Activated T-cell treated with anti-CD3 and anti-CD28 coated beads for 4 hours (primary cell): ENCODE results near the gene WWOX.

ENCODE experiments used
- DNase-seq: peaks from one replicate; pipeline ENCODE4 v3.0.0-alpha.2; 2020

WWOX gene

GRCh38 chr16:78751601-78752000 lies 652.1 kb downstream of the WWOX start:
- DNase-seq: no peak

GRCh38 chr16:78754713-78755112 lies 655.3 kb downstream of the WWOX start:
- DNase-seq: no peak

DNA sequence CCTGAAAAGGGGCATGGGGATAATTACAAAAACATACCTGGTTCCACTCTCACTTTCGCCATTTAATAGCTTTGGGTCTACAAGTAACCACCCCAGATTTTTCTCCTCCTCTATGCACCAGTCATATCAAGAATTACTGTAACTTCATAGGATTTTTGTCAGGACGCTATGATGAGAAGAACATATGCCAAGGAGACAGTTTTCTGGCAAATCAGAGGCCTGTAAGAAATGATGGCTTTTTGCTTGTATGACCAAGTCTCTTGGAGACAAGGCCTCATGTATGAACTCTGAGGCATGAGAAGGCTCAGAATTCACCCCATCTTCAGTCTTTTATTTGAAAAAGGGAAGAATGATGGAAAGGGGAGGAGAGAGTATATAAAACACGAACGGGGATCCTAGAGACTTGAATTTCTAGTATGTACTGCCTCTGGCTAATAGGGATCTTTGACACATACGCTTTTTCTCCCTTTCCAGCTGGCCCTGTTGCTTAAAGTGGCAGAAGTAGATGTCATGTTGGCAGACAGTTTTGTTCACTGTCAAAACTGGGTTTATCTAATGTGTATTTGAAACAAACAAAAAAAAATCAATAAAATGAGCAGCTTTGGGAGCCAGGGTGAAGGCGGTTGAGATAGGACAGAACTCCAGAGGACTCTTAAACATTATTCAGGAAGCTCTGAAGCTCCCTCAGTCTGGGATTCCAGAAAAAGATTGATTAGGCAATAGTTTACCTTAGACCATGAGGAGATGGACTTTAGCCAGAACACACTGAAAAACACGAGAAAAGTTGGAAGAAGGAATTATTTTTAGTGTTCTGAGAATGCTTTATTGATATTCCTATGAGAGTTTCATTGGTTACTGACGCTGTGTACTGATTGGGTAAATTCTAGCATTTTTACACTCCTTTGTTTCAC lies 656.6 kb downstream of the WWOX start:
- DNase-seq: no peak

- no peak for DNase-seq
Measured at GRCh38 chr16:78759596-78759995, 660.1 kb downstream of the WWOX start.

DNA sequence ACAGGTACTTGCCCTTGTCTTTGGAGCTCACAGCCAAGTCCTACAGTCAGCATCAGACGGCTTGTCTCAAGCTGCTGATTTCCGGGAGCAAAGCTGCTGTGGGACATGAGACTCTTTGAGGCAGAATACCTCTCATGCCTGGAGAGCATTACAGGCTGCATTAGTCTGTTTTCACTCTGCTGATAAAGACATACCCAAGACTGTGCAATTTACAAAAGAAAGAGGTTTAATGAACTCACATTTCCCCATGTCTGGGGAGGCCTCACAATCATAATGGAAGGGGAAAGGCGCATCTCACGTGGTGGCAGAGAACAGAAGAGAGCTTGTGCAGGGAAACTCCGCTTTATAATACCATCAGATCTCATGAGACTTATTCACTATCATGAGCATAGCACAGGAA lies 661.2 kb downstream of the WWOX start:
- DNase-seq: no peak

DNA sequence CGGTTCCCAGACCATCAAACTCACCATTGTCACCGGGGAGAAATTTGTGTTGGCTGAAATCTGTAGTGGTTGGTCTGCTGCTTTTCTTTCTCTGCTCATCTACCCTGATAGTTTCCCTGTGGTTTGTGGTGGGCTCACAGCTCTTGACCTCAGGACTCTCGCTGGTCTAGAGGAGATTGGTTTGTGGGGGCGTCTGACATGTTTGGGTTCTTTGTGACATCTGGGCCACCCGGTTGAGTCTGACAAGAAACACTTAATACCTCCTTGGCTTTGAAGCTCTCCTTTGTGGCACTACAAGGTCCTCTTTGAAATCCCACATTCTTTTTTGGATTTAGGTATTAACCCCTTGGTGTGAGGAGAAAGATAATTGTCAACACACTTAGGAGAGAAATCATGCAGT lies 662.0 kb downstream of the WWOX start:
- DNase-seq: no peak

- no peak for DNase-seq
Measured at GRCh38 chr16:78762222-78762621, 662.8 kb downstream of the WWOX start.

- no peak for DNase-seq
Measured at GRCh38 chr16:78763821-78764440, 664.5 kb downstream of the WWOX start.

- DNase-seq: no peak
Measured at GRCh38 chr16:78764478-78764877, 665.0 kb downstream of the WWOX start.

GRCh38 chr16:78768226-78768625 lies 668.8 kb downstream of the WWOX start:
- DNase-seq: no peak

GRCh38 chr16:78768718-78769117 lies 669.3 kb downstream of the WWOX start:
- DNase-seq: no peak

GRCh38 chr16:78770353-78771091 lies 671.1 kb downstream of the WWOX start:
- peak; percentile 64 for DNase-seq

GRCh38 chr16:78773291-78773702 lies 673.8 kb downstream of the WWOX start:
- DNase-seq: no peak

DNA sequence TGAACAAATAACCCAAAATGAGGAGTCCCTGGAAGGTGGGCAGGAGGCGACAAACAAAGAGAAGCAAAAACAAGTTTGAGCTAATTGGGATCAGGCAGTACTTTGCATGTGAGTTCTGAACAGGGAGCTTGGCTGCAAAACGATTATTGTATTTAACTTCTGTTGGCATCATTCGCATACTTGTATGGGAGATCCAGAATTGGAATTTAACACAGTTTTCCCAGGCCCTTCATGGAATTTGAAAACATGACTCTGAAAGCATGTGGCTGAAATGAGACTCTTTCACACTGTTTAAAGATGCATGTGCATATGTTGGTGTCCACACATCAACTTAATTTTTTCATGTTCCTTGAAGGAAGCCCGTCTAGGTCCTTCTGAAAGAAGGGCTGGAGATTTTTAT lies 674.3 kb downstream of the WWOX start:
- no peak for DNase-seq

- DNase-seq: no peak
Measured at GRCh38 chr16:78775161-78775561, 675.7 kb downstream of the WWOX start.

DNA sequence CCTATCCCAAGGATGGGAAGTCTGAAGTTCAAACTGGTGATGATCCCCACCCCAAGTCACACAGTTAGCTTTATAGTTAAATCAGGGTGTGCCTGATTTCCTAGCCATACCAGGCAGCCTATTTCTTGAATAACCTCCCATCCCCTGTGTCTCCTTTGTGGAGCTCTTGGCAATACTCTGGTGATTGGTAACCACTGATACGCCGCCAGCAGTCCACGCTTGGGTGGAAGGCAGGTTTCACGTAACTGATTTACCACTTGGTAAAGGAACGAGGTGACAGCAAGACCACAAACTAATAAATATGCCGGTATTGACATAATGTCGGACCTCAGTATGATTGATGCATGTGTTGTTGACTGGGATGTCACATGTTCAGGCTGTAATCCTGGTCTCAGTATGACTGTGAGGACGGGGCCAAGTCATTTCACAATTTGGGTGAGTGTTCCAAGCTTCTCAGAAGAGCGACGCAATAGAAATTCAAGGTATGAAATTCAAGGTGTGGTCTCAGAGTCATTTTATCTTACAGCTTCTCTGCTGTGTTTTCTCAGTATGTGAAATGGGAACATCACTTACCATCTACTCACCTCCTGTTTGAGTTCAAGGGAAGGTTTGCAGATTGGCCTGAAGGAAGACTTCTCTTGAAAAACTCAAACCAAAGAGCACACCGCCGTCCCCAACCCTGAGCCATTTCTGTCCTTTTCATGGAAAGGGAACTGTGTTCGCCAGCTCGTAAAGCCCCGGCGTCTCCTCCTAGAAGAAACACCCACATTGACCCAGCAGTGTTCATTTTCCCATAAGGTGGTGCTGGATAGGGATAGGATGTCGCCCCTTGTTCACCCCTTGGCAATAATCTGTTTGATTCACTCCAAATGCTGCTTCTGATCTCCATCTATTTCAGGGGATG lies 678.9 kb downstream of the WWOX start:
- no peak for DNase-seq

GRCh38 chr16:78780808-78781207 lies 681.4 kb downstream of the WWOX start:
- DNase-seq: no peak

DNA sequence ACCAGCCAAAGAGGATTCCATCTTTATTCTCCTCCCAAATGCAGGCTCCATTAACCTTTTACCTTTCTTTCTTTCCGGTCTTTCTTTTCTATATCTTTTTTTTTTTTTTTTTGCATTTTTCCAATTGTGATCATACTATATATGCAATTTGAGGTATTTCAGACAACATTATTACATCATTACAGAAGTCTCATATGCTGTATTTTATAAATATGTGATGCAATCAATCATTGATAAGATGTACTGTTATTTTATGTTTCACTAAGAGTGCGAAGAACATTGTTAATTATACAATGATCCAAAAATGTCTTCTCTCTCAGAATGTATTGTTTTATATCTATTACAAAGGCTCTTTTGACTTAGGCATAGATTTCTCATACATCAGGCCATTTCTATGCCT lies 683.1 kb downstream of the WWOX start:
- DNase-seq: no peak

- no peak for DNase-seq
Measured at GRCh38 chr16:78783570-78784079, 684.2 kb downstream of the WWOX start.

DNA sequence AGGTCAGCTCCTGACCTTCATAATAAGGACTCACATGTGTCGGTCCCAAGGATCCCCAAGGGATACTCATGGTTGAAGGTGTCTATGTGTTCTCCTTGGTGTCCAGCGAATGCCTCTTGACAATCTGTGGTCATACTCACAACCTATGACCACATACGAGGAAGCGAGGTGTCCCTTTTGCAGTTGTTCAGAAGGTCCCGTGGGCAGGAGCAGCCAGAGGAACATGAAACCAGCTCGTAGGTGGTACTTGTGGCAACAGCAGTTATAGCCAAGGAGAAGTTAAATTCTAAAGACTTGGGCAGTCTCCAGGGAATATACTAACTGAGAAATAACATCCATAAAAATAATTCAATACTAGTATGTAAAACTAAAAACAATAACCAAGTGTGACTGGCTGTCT lies 685.3 kb downstream of the WWOX start:
- DNase-seq: no peak

DNA sequence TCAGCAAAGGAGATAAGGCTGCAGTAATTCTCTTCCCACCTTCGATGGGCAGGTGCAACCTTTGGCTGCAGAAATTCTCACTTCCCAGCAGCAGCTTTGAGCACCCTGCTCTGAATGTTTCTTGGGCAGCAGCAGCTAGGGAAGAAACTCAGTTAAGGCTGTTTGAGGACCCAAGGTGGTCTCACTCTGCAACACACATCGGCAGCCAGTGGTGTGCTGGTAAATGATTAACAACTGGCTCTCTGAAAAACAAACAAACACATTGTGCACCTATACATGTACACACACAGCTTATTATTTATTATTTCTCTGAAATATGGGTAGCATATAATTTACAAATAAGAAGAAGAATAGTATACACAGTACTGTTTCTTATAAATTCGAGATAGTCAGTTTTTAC lies 685.8 kb downstream of the WWOX start:
- DNase-seq: no peak

DNA sequence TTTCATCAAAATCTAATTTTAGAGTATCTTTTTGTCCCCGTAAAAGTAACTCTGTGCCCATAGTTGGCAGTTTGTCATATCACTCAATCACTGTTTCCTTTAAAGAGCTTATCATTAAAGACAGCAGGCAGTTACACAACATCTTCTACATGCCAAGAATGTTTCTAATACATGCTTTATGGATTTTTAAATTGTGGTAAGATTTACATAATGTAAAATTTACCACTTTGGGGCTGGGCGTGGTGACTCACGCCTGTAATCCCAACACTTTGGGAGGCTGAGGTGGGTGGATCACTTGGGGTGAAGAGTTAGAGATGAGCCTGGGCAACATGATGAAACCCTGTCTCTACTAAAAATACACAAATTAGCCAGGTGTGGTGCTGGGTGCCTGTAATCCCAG lies 687.2 kb downstream of the WWOX start:
- DNase-seq: no peak
